Fibroblast of mammary gland (primary cell): ENCODE data around the gene SDR42E1.

Source experiments
- DNase-seq: peaks from one replicate; pipeline ENCODE4 v3.0.0-alpha.2; 2010; ENCODE audit warnings: low read depth
- H3K4me3 ChIP-seq: 2 replicates; pipeline ENCODE4 v1.5.1; 2011; ENCODE audit warnings: low read depth, mild to moderate bottlenecking, low read length, moderate library complexity; ENCODE audit not compliant: control insufficient read depth
- CTCF ChIP-seq: conservative IDR thresholded peaks from 2 replicates; pipeline ENCODE4 v1.5.1; 2011; ENCODE audit warnings: low read depth, low read length, inconsistent platforms; ENCODE audit not compliant: control insufficient read depth, insufficient read depth

SDR42E1 gene

DNA sequence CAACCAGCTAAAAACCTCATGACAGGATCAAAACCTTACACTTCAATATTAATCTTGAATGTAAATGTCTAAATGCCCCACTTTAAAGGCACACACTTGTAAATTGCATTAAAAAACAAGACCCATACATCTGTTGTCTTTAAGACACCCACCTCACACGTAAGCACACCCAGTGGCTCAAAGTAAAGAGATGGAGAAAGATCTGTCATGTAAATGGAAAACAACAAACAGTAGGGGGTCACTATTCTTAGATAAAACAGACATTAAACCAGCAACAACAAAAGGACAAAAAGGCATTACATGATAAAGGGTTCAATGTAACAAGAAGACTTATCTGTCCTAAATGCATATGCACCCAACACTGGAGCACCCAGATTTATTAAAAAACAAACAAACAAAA is 35.6 kb downstream of the SDR42E1 start:
- H3K4me3 ChIP-seq = no peak overlapping the region
- TF ChIP-seq CTCF = no peak
- no peak for DNase-seq

- DNase-seq = no peak
- no peak for TF ChIP-seq CTCF
- H3K4me3 ChIP-seq = no peak overlapping the region
Measured at GRCh38 chr16:81973737-81974136, 37.5 kb downstream of the SDR42E1 start.

- DNase-seq = no peak
- no peak for TF ChIP-seq CTCF
Measured at GRCh38 chr16:81971853-81972252, 39.4 kb downstream of the SDR42E1 start.

GRCh38 chr16:81967358-81967757 is 43.9 kb downstream of the SDR42E1 start:
- H3K4me3 ChIP-seq = no peak overlapping the region
- TF ChIP-seq CTCF = no peak
- no peak for DNase-seq

More at GRCh38 chr16:81971853-81972252, 39.4 kb downstream of the SDR42E1 start:
- no peak overlapping the region for H3K4me3 ChIP-seq

DNA sequence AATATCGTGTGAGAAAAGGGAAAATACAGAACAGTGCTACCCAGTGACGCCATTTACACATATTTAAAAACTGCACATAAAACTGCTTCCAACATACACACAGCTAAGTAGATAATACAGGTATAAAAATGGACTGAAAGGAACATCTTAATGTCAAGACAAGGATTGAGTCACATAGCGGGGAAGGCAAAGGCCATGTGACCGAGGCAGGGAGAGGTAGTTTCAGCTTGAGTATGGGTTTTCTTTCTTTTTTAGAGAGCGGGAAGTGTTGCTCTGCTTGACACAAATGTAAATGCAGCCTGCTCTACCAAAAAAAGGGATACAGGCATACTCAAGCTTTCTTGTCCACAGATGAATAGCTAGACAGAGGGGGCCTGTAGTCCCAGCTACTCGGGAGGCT is 46.5 kb downstream of the SDR42E1 start:
- H3K4me3 ChIP-seq = no peak overlapping the region
- TF ChIP-seq CTCF = no peak
- DNase-seq = no peak

DNA sequence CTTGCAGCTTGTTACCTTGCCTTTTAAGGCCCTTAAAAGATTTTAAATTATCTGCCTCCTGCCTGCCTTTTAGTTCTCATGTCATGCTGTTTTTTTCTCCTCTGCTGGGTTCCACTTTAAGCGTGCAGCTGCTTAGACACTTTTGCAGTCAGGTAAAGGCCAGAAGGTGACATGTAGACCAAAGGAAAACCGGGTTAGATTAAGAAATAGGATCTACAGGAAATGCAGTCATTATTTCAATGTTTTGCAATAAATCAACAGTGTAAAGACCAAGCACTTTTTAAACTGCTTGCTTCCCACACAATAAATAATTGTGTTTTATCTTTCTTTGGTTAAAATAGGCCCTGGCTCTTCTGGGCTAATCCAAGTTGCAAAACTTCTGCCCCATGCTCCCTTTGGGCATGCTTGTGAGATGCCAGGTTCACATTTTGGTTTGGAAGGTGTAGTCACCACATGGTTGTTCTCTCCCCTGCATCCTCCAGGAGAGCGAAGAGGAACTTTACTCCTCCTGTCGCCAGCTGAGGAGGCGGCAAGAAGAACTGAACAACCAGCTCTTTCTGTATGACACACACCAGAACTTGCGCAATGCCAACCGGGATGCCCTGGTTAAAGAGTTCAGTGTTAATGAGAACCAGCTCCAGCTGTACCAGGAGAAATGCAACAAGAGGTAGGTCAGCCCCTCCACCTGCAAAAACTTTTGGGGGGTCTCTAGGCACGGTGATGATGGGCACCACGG is 54.9 kb downstream of the SDR42E1 start:
- no peak for TF ChIP-seq CTCF
- H3K4me3 ChIP-seq = no peak overlapping the region
- DNase-seq = peak; percentile 49

DNA sequence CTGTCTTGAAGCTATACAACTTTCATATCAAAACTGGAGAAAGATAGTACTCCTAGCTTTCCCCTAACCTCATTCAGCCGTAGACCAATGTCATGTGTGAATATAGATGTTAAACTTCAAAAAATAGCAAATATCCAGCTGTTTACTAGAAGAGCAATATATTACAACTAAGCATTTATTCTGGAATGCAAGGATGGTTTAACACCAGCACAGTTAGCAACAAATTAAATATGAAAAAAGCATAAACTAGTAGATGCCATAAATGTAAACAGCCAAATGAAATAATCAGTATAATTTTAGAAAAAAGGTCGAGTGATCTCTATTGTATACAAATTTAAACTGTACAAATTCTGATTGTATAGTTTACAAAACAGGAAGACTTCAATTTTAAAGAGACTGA is 59.7 kb downstream of the SDR42E1 start:
- DNase-seq = no peak
- H3K4me3 ChIP-seq = no peak overlapping the region
- no peak for TF ChIP-seq CTCF
